GM21390 (cell line): ENCODE measurements around the gene SMU1.
A peak's percentile ranks its signal among the peaks of the same experiment; 100 is the strongest.
"Not testable (repeated sequence)": the region's sequence is repeated elsewhere in the genome, so short reads cannot be mapped to it uniquely, and the experiment has no call there.

Experiments used
- ATAC-seq: cut with Tn5 transposase; IDR thresholded peaks from one replicate; pipeline ENCODE4 v1.9.1; 2021; ENCODE audit not compliant: unreplicated experiment

The SMU1 gene

DNA sequence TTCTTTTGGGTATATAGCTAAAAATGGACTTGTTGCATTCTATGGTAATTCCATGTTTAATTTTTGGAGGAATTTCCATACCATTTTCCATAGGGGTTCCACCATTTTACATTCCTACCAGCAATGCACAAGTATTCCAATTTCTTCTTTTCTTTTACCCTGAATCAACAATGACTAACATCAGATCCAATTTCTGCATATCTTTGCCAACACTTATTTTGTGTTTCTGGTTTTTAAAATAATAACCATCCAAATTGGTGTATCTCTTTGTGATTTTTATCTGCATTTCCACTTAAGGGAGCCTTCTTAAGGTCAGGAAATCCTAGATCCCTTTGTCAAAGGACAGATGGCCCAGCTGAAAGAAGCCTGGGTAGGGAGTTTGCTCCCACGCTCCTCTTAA is 29.5 kb upstream of the SMU1 start:
- no peak for ATAC-seq

DNA sequence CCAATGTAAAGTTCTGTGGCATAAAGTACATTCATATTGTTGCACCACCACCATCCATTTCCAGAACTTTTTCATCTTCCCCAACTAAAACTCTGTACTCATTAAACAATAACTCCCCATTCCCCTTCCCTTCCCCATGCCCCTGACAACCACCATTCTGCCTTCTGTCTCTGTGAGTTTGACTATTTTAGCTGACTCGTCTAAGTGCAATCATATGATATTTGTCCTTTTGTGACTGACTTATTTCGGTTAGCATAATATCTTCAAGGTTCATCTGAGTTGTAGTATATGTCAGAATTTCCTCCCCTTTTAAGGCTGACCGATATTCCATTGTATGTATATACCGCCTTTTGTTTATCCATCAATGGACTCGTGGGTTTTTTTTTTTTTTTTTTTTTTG is 29.0 kb upstream of the SMU1 start:
- ATAC-seq, result no peak

DNA sequence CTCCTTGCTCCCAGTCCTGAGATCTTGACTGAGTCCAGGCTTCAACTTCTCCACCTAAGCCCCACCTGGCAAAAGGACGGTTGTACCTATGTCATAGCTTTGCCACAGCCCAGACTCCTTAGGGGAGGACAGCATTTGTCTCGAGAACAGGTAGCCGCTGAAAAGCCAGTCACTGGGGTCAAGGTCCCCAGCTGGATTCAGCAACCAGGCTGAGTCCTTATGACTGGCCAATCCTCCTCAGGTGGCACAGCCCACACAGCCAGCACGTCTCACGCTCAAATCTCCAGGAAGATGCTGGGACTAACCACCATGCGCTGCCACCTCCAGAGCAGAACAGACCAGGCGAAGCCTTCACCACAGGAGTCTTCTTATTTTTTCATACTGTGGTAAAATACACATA is 27.9 kb upstream of the SMU1 start:
- no peak for ATAC-seq

DNA sequence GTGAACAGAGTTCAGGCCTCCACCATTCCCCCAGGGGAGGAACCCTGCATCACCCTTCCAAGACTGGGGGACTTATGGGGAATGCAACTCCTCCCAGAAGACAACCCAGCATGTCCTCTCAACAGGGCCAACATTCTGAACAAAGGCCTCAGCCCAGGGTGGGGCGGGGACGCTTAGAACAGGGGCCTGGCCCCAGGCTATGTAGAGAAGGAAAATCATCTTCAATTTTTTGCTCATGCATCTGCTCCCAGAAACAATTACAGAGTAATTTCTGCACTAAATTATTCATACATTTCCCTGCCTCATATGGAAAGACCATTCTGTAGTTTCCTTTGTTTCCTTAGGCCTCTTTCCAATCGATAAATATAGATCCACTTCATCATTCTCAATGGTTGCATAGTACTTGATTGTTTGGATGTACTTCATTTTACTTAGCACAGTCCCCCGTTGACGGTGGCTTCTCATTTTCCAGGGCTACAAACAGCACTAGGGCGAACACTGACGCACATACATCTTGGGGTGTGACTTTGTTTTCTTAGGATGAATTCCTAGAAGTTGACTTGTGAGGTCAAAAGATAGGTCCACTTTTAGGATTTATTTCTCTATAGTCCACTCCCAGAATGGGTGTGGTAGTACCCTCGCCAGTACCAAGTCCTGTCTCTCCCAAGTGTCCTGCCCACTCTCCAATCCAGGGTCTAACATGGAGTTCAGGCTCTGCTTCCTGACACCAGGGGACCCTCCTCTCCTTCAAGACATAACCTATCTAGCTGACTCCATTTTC is 27.2 kb upstream of the SMU1 start:
- no peak for ATAC-seq

DNA sequence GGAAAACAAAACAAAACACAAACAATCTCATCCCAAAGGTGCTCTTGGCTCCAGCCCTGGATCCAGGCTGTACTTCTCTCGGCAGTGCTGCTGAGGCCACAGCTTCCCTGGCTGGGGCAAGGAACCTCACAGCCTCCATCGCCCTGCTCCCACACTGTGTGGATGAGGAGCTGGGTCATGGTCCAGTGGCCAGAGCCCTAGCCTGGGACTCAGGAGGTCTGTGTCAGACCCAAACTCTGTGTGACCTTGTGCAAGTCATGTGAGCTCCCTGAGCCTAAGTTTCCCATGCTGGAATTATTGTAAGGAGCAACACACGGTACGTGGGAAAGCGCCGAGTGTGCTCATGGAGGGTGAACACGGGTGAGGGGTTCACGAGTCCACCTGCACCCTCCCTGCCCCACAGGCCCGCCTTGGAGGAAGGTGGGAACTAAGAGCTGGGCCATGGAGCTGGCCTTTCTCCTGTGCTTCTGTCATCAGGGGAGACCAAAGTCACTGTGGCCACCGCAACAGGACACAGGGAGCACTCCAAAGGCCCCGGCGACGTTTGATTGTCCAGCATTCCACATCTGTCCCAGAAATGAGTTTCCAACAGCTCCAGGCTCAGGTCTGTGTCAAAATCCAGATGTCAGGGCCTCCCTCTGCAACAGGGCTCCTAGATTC is 26.2 kb upstream of the SMU1 start:
- no peak for ATAC-seq

DNA sequence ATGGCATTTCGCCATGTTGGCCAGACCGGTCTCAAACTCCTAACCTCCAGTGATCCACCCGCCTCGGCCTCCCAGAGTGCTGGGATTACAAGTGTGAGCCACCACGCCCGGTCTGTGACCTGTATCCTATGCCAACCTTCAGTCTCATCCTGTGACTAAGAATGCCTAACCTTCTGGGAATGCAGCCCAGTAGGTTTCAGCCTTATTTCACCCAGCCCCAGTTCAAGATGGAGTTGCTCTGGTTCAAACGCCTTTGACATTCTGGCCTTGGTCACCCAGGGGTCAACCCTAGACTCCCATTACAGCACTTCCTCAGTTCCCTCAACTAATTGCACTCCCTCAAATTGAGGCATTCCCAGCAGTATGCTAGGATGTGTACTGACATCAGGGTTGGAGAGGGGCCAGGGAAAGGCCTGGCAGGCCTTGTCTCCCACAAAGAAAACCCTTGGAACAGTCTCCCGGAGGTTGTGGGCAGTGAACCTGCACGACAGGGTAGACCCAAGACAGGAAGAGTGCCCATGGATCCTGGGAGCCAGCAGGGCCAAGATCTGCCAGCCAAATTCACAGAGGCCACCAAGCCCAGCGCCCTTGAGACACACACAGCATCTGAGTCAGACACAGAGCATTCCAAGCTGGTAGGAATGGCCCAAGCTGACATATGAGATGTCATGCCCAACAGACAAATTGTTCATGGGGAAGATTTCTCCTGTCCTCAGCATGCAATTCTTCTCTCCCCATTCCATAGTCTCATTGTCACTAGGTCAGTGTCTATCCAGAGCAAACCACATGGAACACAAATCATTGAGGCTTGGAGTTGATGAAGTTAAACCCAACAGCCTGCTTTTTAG is 24.9 kb upstream of the SMU1 start:
- no peak for ATAC-seq

DNA sequence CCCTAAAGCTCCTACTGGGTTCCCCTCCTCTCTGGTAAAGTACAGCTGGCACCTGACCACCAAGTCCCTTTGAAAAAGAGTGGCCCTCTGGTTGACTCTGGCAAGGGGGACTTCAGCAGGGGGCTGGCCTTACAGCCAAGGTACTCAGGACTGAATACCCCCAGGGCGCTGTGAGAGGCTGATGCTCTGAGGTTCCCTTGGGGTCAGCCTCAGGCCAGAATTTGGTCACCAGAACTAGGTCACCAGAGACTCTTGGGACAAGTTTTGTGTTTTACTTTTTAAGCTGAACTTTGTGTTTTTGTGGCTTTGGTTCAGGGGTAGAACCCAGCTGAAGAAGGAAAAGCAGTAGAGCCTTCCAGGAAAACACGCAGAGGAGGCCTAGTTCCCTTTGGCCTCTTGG is 23.3 kb upstream of the SMU1 start:
- no peak for ATAC-seq

DNA sequence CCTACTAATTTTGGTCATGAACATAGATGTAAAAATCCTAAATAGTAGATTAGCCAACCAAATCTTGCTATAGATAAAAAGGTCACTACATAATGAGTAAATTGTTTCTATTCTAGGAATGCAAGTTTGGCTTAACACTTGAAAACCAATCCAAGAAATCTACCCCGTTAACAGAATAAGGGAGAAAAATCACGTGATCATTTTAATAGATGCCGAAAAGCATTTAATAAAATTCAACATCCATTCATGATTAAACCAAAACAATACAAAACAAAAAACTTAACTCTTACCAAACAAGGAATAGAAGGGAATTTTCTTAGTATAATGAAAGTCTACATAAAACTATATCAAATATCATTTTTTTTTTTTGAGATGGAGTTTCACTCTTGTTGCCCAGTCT is 20.7 kb upstream of the SMU1 start:
- ATAC-seq, result no peak

DNA sequence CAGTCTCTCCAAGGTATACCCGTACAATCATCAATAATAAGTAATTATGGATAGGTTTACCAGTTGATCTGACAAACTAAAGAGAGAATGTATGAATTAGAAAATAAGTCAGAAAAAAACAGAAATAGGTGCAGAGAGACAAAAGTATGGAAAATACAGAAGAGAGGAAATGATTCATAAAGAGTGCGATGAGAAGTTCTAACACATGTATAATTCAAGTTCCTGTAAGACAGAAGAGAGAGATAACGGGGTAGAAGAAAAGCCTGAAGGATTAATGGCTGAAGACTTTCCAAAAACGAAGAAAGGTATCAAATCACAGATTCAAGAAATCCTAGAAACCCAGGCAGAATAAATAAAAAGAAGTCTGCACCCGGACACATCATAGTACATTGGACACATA is 16.2 kb upstream of the SMU1 start:
- no peak for ATAC-seq

DNA sequence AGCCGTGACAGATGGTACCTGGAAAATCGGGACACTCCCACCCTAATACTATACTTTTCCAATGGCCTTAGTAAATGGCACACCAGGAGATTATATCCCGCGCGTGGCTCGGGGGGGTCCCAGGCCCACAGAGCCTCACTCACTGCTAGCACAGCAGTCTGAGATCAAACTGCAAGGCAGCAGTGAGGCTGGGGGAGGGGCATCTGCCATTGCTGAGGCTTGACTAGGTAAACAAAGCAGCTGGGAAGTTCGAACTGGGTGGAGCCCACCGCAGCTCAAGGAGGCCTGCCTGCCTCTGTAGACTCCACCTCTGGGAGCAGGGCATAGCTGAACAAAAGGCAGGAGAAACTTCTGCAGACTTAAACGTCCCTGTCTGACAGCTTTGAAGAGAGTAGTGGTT is 9.2 kb upstream of the SMU1 start:
- ATAC-seq, result not testable (repeated sequence)

DNA sequence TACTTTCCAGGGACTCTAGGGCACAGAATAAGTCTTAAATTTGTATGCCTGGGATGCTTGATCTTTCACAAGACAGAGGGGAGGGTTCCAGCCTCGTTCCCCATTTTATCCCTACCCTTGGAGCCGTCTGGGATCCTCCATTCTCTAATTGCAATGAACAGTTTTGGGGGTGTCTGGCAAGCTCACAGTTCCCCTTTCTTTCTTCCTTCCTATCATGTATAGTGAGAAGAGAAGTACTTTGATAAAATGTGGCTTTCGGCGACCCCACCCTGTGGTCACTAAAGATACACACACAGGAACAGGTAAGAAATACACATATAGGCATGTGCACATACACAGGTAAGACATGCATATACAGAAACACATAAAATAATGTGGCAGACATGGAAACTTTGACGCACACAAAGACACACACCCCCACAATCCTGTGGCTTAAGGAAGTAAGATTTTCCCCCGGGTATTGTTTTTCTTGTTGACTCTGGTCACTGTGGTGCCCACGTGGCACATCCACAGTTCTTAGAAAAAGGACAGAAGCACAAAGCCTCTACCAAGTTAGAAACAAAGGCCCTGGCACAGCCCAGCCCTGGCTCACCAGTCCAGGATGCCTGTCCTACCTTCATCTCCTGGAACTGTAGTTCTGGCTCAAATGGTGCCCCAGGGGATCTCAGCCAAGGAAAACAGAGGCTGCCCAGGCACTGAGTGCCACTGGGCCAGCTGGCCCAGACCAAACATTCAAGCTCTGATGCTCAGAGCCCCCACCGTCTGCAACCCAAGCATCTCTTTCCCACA is 6.3 kb upstream of the SMU1 start:
- ATAC-seq, result no peak

DNA sequence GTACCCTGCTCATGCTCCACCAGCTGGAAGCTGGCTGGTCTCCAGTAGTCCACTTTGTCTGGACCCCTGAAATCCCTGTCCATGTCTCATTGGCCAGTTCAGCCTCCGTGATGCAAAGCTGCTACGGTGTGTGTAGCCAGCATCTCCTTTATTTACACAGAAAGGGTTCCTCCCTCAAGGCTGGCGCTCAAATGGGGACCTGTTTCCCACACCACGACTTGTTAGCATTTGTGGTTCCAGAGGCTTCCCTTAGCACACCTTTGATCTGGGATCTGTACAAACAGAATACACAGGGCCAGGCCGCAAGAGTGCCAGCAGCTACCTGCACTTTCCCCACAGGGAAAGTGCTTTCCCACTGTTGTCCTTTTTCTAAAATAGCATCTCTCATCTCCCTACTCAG is 5.7 kb upstream of the SMU1 start:
- ATAC-seq, result no peak

DNA sequence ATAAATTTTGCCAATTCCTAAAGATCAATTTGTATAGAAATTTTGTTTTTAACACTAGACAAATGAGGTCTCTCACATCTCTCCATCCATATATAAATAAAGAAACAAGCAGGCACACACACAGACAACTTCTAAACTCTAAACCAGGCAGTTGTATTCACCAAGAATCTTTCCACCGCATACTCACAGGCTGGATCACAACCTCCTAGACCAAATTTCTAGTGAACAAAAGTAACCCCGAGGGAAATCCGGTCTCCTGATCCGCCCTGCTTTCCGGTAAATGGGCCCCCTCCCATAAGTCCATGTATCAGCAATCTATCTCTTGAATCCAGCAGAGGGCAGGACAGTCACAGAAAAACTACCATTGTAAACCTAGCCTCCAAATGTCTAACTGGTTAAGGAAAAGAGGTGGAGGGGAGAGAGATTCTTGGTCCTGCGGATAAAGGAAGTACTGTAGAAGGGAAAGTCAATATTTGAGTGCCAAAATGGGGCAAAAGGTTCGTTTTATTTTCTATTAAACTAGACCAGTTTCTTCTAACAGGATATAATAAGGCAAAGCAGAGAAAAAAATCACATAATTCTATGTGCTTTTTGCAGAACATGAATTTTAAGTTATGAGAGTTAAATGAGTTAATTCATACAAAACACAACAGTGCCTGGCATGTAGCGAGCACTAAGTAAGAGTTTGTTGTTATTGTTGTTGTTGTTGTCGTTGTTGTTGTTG is 4.8 kb upstream of the SMU1 start:
- ATAC-seq, result peak; percentile 46

DNA sequence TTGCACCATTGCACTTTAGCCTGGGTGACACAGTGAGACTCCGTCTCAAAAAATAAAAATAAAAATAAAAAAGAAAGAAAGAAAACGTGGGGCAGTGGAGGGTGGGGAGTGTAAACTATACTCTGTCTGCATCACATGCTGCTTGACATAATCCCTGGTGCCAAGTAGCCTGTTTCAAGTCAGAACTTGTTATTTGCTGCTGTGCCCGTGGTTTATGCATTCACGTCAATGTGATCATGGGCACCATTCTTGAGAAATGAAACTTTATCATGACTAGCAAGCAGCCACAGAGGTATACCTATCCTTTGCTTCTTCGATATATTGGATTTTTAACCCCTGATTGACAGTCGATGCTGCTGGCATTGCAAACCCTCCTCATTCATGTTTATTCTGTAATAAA is 4.1 kb upstream of the SMU1 start:
- ATAC-seq, result no peak

DNA sequence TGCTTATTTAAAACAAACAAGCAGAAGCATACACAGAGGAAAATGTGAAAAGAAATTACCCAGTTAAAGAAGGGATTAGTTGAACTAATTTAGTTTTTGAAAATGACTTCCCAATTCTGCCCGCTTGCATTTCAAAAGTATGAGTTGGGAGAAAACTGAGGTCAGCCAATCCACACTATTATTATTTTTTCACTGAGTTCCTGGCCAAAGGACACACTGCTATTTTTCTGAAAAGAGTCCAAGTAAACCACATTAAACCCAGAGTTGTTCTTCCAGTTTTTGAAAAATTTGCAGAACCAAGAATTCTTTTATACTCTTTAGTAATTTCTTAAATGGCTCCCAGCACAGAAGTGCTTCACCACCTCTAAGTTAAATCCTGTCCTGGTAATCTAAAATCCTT is 7.5 kb downstream of the SMU1 start:
- no peak for ATAC-seq

DNA sequence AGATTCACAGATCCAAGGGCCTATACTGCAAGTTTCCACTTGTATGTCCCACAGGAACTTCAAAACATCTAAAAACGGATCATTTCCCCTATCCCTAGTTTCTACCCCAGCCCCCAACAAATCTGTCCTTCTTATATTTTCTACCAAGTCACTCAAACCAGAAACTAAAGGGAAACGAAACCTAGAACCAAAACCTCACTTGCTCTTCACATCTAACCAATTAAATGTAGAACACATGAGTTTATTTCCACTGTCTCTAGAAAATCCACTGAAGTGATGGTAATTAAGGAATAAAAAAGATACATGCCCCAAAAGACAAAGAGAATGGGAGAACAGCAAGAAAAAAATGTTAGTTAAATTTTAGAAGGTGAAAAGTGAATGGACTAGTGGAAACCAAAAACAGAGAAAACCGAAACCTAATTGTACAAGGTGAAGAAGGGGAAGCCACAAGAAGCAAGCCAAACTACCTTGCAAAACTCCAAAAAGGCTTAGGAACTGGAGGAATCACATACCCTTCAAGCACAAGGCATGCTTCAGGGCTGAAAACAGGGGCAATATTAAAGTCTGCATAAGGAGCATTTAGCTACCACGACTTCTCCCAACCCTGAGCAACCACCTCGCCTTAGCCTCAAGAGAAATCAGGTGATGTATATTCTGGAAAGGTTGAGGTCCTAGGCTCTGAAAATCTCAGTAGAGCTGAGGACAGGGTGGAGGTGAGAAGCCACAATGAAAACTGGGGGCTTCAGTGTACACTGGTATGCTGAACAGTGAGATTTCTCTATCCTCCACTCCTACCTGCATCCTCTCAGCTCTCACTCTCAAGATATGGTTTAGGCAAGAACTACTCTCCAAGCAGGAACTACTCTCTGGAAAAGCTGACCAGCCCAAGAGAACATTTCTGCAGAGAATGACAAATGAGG is 11.1 kb downstream of the SMU1 start:
- peak; percentile 83 for ATAC-seq

DNA sequence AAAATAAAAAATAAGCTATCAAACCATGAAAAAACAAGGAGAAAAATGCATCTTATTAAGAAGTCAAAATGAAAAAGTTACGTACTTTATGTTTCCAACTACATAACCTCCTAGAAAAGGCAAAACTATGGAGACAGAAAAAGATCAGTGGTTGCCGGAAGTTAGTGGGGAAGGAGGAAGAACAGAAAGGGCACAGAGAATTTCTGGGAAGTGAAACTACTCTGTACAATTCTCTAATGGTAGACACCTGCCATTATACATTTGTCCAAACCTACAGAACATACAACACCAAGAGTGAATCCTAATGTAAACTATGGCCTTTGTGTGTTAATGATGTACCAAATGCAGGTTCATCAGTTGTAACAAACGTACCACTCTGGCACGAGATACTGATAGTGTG is 25.3 kb downstream of the SMU1 start:
- ATAC-seq, result no peak

DNA sequence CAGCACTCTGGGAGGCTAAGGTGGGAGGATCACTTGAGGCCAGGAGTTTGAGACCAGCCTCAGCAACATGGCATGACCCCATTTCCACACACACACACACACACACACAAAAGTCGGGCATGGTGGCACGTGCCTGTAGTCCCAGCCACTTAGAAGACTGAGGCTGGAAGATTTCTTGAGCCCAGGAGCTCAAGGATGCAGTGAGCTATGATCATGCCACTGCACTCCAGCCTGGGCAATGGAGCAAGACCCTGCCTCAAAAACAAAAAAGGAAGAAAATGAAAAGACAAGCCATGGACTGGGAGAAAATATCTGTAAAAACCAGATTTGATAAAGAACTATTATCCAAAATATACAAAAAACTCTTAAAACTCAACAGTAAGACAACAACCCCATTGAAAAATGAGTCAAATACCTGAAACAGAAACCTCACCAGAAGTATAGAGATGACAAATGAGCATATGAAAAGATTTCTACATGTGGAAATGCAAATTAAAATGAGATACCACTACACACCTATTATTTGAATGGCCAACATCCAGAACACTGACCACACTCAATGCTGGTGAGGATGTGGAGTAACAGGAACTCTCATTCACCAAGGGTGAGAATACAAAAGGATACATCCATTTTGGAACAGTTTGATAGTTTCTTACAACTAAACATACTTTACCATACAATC is 26.7 kb downstream of the SMU1 start:
- peak; percentile 88 for ATAC-seq

DNA sequence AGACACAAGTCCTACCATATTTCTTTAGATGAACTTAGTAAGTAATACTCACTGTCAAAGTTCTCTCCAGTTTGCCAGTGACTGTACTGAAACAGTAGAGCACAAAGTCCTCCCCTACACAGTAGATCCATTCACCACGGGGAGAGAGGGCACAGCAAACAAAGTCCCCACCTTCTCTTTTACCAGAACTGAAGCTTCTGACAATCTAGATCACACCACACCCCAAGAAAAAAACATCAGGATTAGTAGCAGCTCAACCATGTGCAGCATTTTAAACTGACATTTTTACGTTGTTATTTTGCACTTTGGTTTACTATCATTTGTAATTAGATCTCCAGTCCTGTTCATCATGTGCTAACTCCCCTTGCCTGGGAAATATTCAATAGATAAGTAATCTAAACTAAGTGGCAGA is 28.4 kb downstream of the SMU1 start:
- ATAC-seq, result no peak
